ENCODE data around the gene CDH4. TPM values are rescaled to one million over a fixed set of nuclear protein-coding genes. Genes with fewer than 3 reads are reported as not detected.

The CDH4 gene
- total RNA-seq, 6 experiments from 2014 or later = 5.8 to 12.8 (median 10.9) TPM

DNA sequence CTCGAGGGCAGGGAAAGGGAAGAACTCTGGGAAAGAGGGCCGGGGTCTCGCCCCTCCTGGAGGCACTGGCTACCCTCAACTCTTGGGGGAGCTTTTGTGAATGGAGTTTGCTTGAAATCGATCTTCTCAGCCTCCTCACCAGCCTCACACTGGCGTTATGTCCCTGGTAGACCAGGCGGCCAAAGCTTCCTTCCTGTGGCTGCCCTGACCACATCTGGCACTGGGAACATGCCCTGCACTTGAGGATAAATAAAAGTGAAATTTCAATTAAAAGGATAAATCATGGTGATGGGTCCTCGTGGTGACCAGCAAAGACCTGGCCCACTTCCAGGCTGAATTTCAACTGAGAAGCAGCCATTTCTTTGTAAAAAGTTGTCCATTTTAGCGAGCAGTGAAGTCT, 578.9 kb downstream of the CDH4 start:
- Mint-ChIP-seq H3K27ac (no peak overlapping the region), H3K4me3 (no peak overlapping the region), H3K27me3 (ENCODE audit: insufficient read depth) (peaks cover 6% of the 10 kb centered on the region; the same call in 1 of the 2 replicates), H3K9me3 (peaks cover 9% of the 10 kb centered on the region), H3K4me1 (ENCODE audit: low read depth) (no peaks in the 10 kb centered on the region), H3K36me3 (ENCODE audit: low read depth) (peaks cover 1% of the 10 kb centered on the region; the same call in 1 of the 2 replicates)
- no peak for DNase-seq
- TF ChIP-seq CTCF (IDR thresholded peaks at IDR 0.05) = no peak

- H3K4me3 Mint-ChIP-seq = no peak overlapping the region
- no peaks in the 10 kb centered on the region for H3K4me1 Mint-ChIP-seq (ENCODE audit: low read depth)
- peaks cover 6% of the 10 kb centered on the region; the same call in 1 of the 2 replicates for H3K27me3 Mint-ChIP-seq (ENCODE audit: insufficient read depth)
- no peak for TF ChIP-seq CTCF (IDR thresholded peaks at IDR 0.05)
- no peak overlapping the region for H3K27ac Mint-ChIP-seq
- no peak for DNase-seq
- no peaks in the 10 kb centered on the region for H3K36me3 Mint-ChIP-seq (ENCODE audit: low read depth)
- H3K9me3 Mint-ChIP-seq = peaks cover 9% of the 10 kb centered on the region
Observed at GRCh38 chr20:61832181-61832580, 580.1 kb downstream of the CDH4 start.

GRCh38 chr20:61833807-61834610, 581.9 kb downstream of the CDH4 start:
- Mint-ChIP-seq H3K27me3 (ENCODE audit: insufficient read depth) (peaks cover 9% of the 10 kb centered on the region), H3K27ac (no peak overlapping the region), H3K9me3 (peaks cover 7% of the 10 kb centered on the region; the same call in 1 of the 2 replicates), H3K4me3 (no peak overlapping the region), H3K36me3 (ENCODE audit: low read depth) (no peaks in the 10 kb centered on the region), H3K4me1 (ENCODE audit: low read depth) (no peaks in the 10 kb centered on the region)
- no peak for TF ChIP-seq CTCF (IDR thresholded peaks at IDR 0.05)
- DNase-seq = no peak

DNA sequence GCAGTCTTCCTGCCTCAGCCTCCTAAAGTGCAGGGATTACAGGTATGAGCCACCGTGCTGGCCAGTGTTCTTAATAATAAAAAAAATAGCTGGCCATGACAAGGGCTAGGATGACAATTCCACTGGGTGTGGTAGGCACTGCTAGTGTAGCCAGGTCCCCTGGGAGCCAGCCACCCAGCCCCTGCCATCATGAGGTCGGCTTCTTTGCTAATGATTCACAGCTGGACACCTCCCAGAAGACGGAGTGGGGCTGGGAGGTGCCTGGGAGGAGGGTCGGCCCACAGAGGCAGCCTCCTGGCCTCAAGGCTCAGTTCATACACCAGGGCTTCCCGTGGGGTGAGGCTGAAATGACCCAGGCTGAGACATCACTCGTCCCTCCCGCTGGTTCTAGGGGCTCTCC, 583.2 kb downstream of the CDH4 start:
- Mint-ChIP-seq H3K27me3 (ENCODE audit: insufficient read depth) (peaks cover 9% of the 10 kb centered on the region), H3K9me3 (peaks cover 4% of the 10 kb centered on the region; the same call in 1 of the 2 replicates), H3K27ac (no peak overlapping the region), H3K4me1 (ENCODE audit: low read depth) (no peaks in the 10 kb centered on the region), H3K36me3 (ENCODE audit: low read depth) (no peaks in the 10 kb centered on the region), H3K4me3 (no peak overlapping the region)
- no peak for TF ChIP-seq CTCF (IDR thresholded peaks at IDR 0.05)
- DNase-seq = no peak

DNA sequence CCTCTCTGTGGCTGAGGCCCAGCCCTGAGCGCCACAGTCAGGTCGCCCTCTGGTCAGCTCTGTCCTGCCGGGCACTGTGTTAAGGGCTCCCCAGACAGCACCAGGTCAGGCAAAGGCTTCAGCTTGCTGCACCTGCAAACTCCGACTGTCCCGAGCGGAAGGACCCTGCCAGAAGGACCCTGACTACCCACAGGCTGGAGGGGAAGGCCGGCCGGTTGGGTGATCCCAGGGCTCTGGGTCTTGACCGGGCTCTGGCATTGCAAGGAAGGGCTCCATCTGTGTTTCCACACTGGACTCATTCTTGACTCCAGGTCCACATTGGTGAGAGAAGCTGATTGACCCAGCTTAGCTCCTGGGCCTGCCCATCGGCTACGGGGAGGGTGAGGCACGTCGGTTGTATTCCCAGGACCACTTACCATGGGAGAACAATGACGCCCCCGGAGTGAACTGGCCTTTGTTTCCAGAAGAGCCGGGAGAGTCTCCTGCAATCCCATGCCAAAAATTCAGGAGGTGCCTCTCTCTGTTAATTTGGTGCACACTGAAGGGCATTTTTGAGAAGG, 583.8 kb downstream of the CDH4 start:
- peaks cover 9% of the 10 kb centered on the region for H3K27me3 Mint-ChIP-seq (ENCODE audit: insufficient read depth)
- H3K36me3 Mint-ChIP-seq (ENCODE audit: low read depth) = no peaks in the 10 kb centered on the region
- DNase-seq = no peak
- H3K9me3 Mint-ChIP-seq = peaks cover 4% of the 10 kb centered on the region; the same call in 1 of the 2 replicates
- H3K4me1 Mint-ChIP-seq (ENCODE audit: low read depth) = no peaks in the 10 kb centered on the region
- H3K4me3 Mint-ChIP-seq = no peak overlapping the region
- TF ChIP-seq CTCF (IDR thresholded peaks at IDR 0.05) = no peak
- no peak overlapping the region for H3K27ac Mint-ChIP-seq
